ENCODE data around the gene USP12.

Gene USP12

GRCh38 chr13:27203854-27204253, 32.2 kb upstream of the USP12 start:
- no peak overlapping the region for H3K14ac ChIP-seq (ENCODE audit: low read length)
- H3K36me3 ChIP-seq (ENCODE audit: control insufficient read depth in 1 of 2, insufficient read depth in 2 of 2, low read length in 2 of 2), result no peaks in the 10 kb centered on the region
- no peaks in the 10 kb centered on the region for H3K9me3 ChIP-seq (ENCODE audit: insufficient read depth, low read depth, low read length)
- WGBS (ENCODE audit: extremely low coverage, insufficient coverage, insufficient read length), result no CpG with 5 or more reads among the region's 3 CpGs
- H2BK12ac ChIP-seq (ENCODE audit: low read length), result no peak overlapping the region
- H3K79me1 ChIP-seq (ENCODE audit: low read length), result no peaks in the 10 kb centered on the region
- H3K4me3 ChIP-seq (ENCODE audit: low read depth, low read length), result no peak overlapping the region
- H3K18ac ChIP-seq (ENCODE audit: low read length), result no peak overlapping the region
- no peak overlapping the region for H4K12ac ChIP-seq (ENCODE audit: low read depth, low read length)
- no peaks in the 10 kb centered on the region for H3K4me1 ChIP-seq (ENCODE audit: control insufficient read depth in 1 of 2, insufficient read depth in 2 of 2, low read length in 2 of 2)
- H3K4me2 ChIP-seq (ENCODE audit: low read length), result no peak overlapping the region
- H3K4ac ChIP-seq (ENCODE audit: low read depth, low read length), result no peak overlapping the region
- H2AK5ac ChIP-seq (ENCODE audit: low read length), result no peak overlapping the region
- H3K9ac ChIP-seq (ENCODE audit: low read length), result no peak overlapping the region
- no peak for DNase-seq
- no peak overlapping the region for H2AFZ ChIP-seq (ENCODE audit: insufficient read depth, low read length, poor library complexity)
- H3K27me3 ChIP-seq (ENCODE audit: insufficient read depth, low read length), result no peaks in the 10 kb centered on the region
- H4K91ac ChIP-seq (ENCODE audit: low read depth, low read length), result no peak overlapping the region
- H4K8ac ChIP-seq (ENCODE audit: low read depth, low read length), result no peak overlapping the region
- H2BK5ac ChIP-seq (ENCODE audit: low read depth, low read length, poor library complexity), result no peak overlapping the region
- no peak overlapping the region for H3K27ac ChIP-seq (ENCODE audit: low read depth, low read length)
- H3K23ac ChIP-seq (ENCODE audit: low read length), result no peak overlapping the region
- no peaks in the 10 kb centered on the region for H3K79me2 ChIP-seq (ENCODE audit: control insufficient read depth, insufficient read depth, low read length, poor library complexity)
- no peak overlapping the region for H2BK120ac ChIP-seq (ENCODE audit: insufficient read depth, low read length, poor library complexity)

- DNase-seq, result no peak
- H2BK120ac ChIP-seq (ENCODE audit: insufficient read depth, low read length, poor library complexity), result no peak overlapping the region
- no peaks in the 10 kb centered on the region for H3K4me1 ChIP-seq (ENCODE audit: control insufficient read depth in 1 of 2, insufficient read depth in 2 of 2, low read length in 2 of 2)
- H4K12ac ChIP-seq (ENCODE audit: low read depth, low read length), result no peak overlapping the region
- H3K9ac ChIP-seq (ENCODE audit: low read length), result no peak overlapping the region
- no peak overlapping the region for H3K4me3 ChIP-seq (ENCODE audit: low read depth, low read length)
- H3K27ac ChIP-seq (ENCODE audit: low read depth, low read length), result no peak overlapping the region
- no peak overlapping the region for H4K91ac ChIP-seq (ENCODE audit: low read depth, low read length)
- H3K14ac ChIP-seq (ENCODE audit: low read length), result no peak overlapping the region
- no peak overlapping the region for H3K4me2 ChIP-seq (ENCODE audit: low read length)
- H3K23ac ChIP-seq (ENCODE audit: low read length), result no peak overlapping the region
- no peak overlapping the region for H2BK5ac ChIP-seq (ENCODE audit: low read depth, low read length, poor library complexity)
- no peaks in the 10 kb centered on the region for H3K79me1 ChIP-seq (ENCODE audit: low read length)
- WGBS (ENCODE audit: extremely low coverage, insufficient coverage, insufficient read length), result no CpG with 5 or more reads among the region's 4 CpGs
- H3K18ac ChIP-seq (ENCODE audit: low read length), result no peak overlapping the region
- no peaks in the 10 kb centered on the region for H3K27me3 ChIP-seq (ENCODE audit: insufficient read depth, low read length)
- H3K9me3 ChIP-seq (ENCODE audit: insufficient read depth, low read depth, low read length), result no peaks in the 10 kb centered on the region
- H3K4ac ChIP-seq (ENCODE audit: low read depth, low read length), result no peak overlapping the region
- no peak overlapping the region for H2AFZ ChIP-seq (ENCODE audit: insufficient read depth, low read length, poor library complexity)
- no peak overlapping the region for H2AK5ac ChIP-seq (ENCODE audit: low read length)
- no peaks in the 10 kb centered on the region for H3K79me2 ChIP-seq (ENCODE audit: control insufficient read depth, insufficient read depth, low read length, poor library complexity)
- H3K36me3 ChIP-seq (ENCODE audit: control insufficient read depth in 1 of 2, insufficient read depth in 2 of 2, low read length in 2 of 2), result no peaks in the 10 kb centered on the region
- H4K8ac ChIP-seq (ENCODE audit: low read depth, low read length), result no peak overlapping the region
- no peak overlapping the region for H2BK12ac ChIP-seq (ENCODE audit: low read length)
Observed at GRCh38 chr13:27203186-27203585, 31.6 kb upstream of the USP12 start.

- Histone ChIP-seq H3K9me3 (ENCODE audit: insufficient read depth, low read depth, low read length) (no peaks in the 10 kb centered on the region), H2AK5ac (ENCODE audit: low read length) (no peak overlapping the region), H3K4me1 (ENCODE audit: control insufficient read depth in 1 of 2, insufficient read depth in 2 of 2, low read length in 2 of 2) (no peaks in the 10 kb centered on the region), H2BK120ac (ENCODE audit: insufficient read depth, low read length, poor library complexity) (no peak overlapping the region), H2BK5ac (ENCODE audit: low read depth, low read length, poor library complexity) (no peak overlapping the region), H3K9ac (ENCODE audit: low read length) (no peak overlapping the region), H4K8ac (ENCODE audit: low read depth, low read length) (no peak overlapping the region), H3K4me2 (ENCODE audit: low read length) (no peak overlapping the region), H4K91ac (ENCODE audit: low read depth, low read length) (no peak overlapping the region), H4K12ac (ENCODE audit: low read depth, low read length) (no peak overlapping the region), H3K36me3 (ENCODE audit: control insufficient read depth in 1 of 2, insufficient read depth in 2 of 2, low read length in 2 of 2) (no peaks in the 10 kb centered on the region), H3K4ac (ENCODE audit: low read depth, low read length) (no peak overlapping the region), H2AFZ (ENCODE audit: insufficient read depth, low read length, poor library complexity) (no peak overlapping the region), H3K18ac (ENCODE audit: low read length) (no peak overlapping the region), H3K79me2 (ENCODE audit: control insufficient read depth, insufficient read depth, low read length, poor library complexity) (no peaks in the 10 kb centered on the region), H3K27me3 (ENCODE audit: insufficient read depth, low read length) (no peaks in the 10 kb centered on the region), H3K79me1 (ENCODE audit: low read length) (no peaks in the 10 kb centered on the region), H2BK12ac (ENCODE audit: low read length) (no peak overlapping the region), H3K27ac (ENCODE audit: low read depth, low read length) (no peak overlapping the region), H3K4me3 (ENCODE audit: low read depth, low read length) (no peak overlapping the region), H3K14ac (ENCODE audit: low read length) (no peak overlapping the region), H3K23ac (ENCODE audit: low read length) (no peak overlapping the region)
- WGBS (ENCODE audit: extremely low coverage, insufficient coverage, insufficient read length), result no CpG with 5 or more reads among the region's 1 CpG
- DNase-seq, result no peak
Observed at GRCh38 chr13:27201661-27202060, 30.1 kb upstream of the USP12 start.

- Histone ChIP-seq H4K8ac (ENCODE audit: low read depth, low read length) (no peak overlapping the region), H3K36me3 (ENCODE audit: control insufficient read depth in 1 of 2, insufficient read depth in 2 of 2, low read length in 2 of 2) (no peaks in the 10 kb centered on the region), H3K9me3 (ENCODE audit: insufficient read depth, low read depth, low read length) (no peaks in the 10 kb centered on the region), H4K12ac (ENCODE audit: low read depth, low read length) (no peak overlapping the region), H3K79me1 (ENCODE audit: low read length) (no peaks in the 10 kb centered on the region), H4K91ac (ENCODE audit: low read depth, low read length) (no peak overlapping the region), H3K27ac (ENCODE audit: low read depth, low read length) (no peak overlapping the region), H3K4me3 (ENCODE audit: low read depth, low read length) (no peak overlapping the region), H3K79me2 (ENCODE audit: control insufficient read depth, insufficient read depth, low read length, poor library complexity) (no peaks in the 10 kb centered on the region), H3K18ac (ENCODE audit: low read length) (no peak overlapping the region), H3K23ac (ENCODE audit: low read length) (no peak overlapping the region), H3K4ac (ENCODE audit: low read depth, low read length) (no peak overlapping the region), H3K9ac (ENCODE audit: low read length) (no peak overlapping the region), H2BK12ac (ENCODE audit: low read length) (no peak overlapping the region), H2BK5ac (ENCODE audit: low read depth, low read length, poor library complexity) (no peak overlapping the region), H3K27me3 (ENCODE audit: insufficient read depth, low read length) (no peaks in the 10 kb centered on the region), H3K4me2 (ENCODE audit: low read length) (no peak overlapping the region), H3K14ac (ENCODE audit: low read length) (no peak overlapping the region), H2BK120ac (ENCODE audit: insufficient read depth, low read length, poor library complexity) (no peak overlapping the region), H2AFZ (ENCODE audit: insufficient read depth, low read length, poor library complexity) (no peak overlapping the region), H3K4me1 (ENCODE audit: control insufficient read depth in 1 of 2, insufficient read depth in 2 of 2, low read length in 2 of 2) (peaks cover 0 to 1% of the 10 kb centered on the region in 2 experiments), H2AK5ac (ENCODE audit: low read length) (no peak overlapping the region)
- DNase-seq, result no peak
- WGBS (ENCODE audit: extremely low coverage, insufficient coverage, insufficient read length), result no CpG with 5 or more reads among the region's 1 CpG
Observed at GRCh38 chr13:27200413-27201070, 28.9 kb upstream of the USP12 start.
